ENCODE measurements around the gene AMN. TPM values are rescaled to one million over a fixed set of nuclear protein-coding genes. Genes with fewer than 3 reads are reported as not detected.

AMN gene
- total and polyA plus RNA-seq, 9 of the 15 experiments (the other 6 are each of a cell fraction or from before 2014, with no cell fraction given) = 0.04 to 0.14 TPM; not detected in 7

GRCh38 chr14:102889615-102890014 lies 32.8 kb upstream of the AMN start:
- Histone ChIP-seq H3K4me1 (replicated peaks in 1 of 2; ENCODE audit: control insufficient read depth in 2 of 2, insufficient read depth in 2 of 2, low read length in 2 of 2) (no peaks in the 10 kb centered on the region), H3K36me3 (ENCODE audit: control insufficient read depth, insufficient read depth, low read length) (peaks cover 22% of the 10 kb centered on the region; the same call in 2 of the 3 replicates), H3K79me2 (ENCODE audit: control insufficient read depth, insufficient read depth, low read length) (no peaks in the 10 kb centered on the region), H4K20me1 (replicated peaks; ENCODE audit: control insufficient read depth, insufficient read depth, low read length) (no peaks in the 10 kb centered on the region), H3K9me3 (replicated peaks; ENCODE audit: control insufficient read depth, insufficient read depth, low read depth, low read length) (no peaks in the 10 kb centered on the region), H3K9ac (ENCODE audit: insufficient read depth in 1 of 2, low read depth in 2 of 2, low read length in 2 of 2) (no peak overlapping the region), H3K4me3 (no peak overlapping the region), H3K27ac (ENCODE audit: extremely low read depth, low read depth, low read length) (no peak overlapping the region), H3K9me1 (ENCODE audit: control insufficient read depth, insufficient read depth, low read length) (no peaks in the 10 kb centered on the region), H3K27me3 (ENCODE audit: control insufficient read depth in 2 of 2, insufficient read depth in 2 of 2, low read length in 2 of 2) (no peaks in the 10 kb centered on the region), H3K4me2 (ENCODE audit: insufficient read depth, low read length) (no peak overlapping the region), H2AFZ (ENCODE audit: low read depth, low read length) (no peak overlapping the region)
- in situ Hi-C loops (cut with MboI) (no loop called here), intact Hi-C loops (cut with micrococcal nuclease) (no loop called here)
- ChIA-PET POLR2A (no interaction called here), CTCF (ENCODE audit: low intra/inter-chr PET ratio) (no interaction called here)
- no TSS peak for BruUV-seq (replicated peaks)
- no peak for FAIRE-seq
- WGBS (ENCODE audit: insufficient coverage, low coverage, missing lambda C conversion rate) = 96% methylated on average over 7 of the region's 7 CpGs
- TF ChIP-seq ATF4 (CRISPR knock-in tag; IDR thresholded peaks at IDR 0.05) = no peak
- no peak for TF ChIP-seq CHCHD3 (CRISPR knock-in tag; IDR thresholded peaks at IDR 0.05)
- TF ChIP-seq ZNF347 (CRISPR knock-in tag; IDR thresholded peaks at IDR 0.05; ENCODE audit: low read depth) = no peak
- TF ChIP-seq NBN (IDR thresholded peaks at IDR 0.05; ENCODE audit: low read depth) = no peak
- no peak for TF ChIP-seq ZNF253 (CRISPR knock-in tag; conservative IDR thresholded peaks at IDR 0.05)
- no peak for TF ChIP-seq FOXA3 (CRISPR knock-in tag; conservative IDR thresholded peaks at IDR 0.05 in 1 of 2, IDR thresholded peaks at IDR 0.05 in 1 of 2)
- TF ChIP-seq CREBBP (IDR thresholded peaks at IDR 0.05; ENCODE audit: low read depth, low read length) = no peak
- TF ChIP-seq ZFX (CRISPR knock-in tag; IDR thresholded peaks at IDR 0.05) = no peak
- TF ChIP-seq KAT8 (IDR thresholded peaks at IDR 0.05; ENCODE audit: low read depth) = no peak
- no peak for TF ChIP-seq EWSR1 (IDR thresholded peaks at IDR 0.05; ENCODE audit: borderline replicate concordance, low read depth, partially characterized antibody)
- TF ChIP-seq MCM7 (IDR thresholded peaks at IDR 0.05) = no peak
- no peak for TF ChIP-seq ZBTB8A (IDR thresholded peaks at IDR 0.05; ENCODE audit: partially characterized antibody)
- TF ChIP-seq GATAD2B (IDR thresholded peaks at IDR 0.05; ENCODE audit: borderline replicate concordance) = no peak
- no peak for TF ChIP-seq NFE2 (IDR thresholded peaks at IDR 0.05; ENCODE audit: low read depth)
- no peak for TF ChIP-seq ETV6 (IDR thresholded peaks at IDR 0.05; ENCODE audit: borderline replicate concordance in 1 of 2, low read depth in 2 of 2, low read length in 1 of 2)
- no peak for TF ChIP-seq ETV6 (CRISPR knock-in tag; IDR thresholded peaks at IDR 0.05; ENCODE audit: borderline replicate concordance)
- no peak for DNase-seq (ENCODE audit: extremely low read depth in 1 of 4, low spot score in 3 of 4)
- no peak for ATAC-seq
